Activated CD4-positive, CD25-positive, alpha-beta regulatory T cell (primary cell): ENCODE measurements around the gene THBS1.

ENCODE experiments used
- DNase-seq, 4 experiments: peaks; one replicate each; lab custom pipeline; 2025; lab: John Stamatoyannopoulos, UW

The THBS1 gene

DNA sequence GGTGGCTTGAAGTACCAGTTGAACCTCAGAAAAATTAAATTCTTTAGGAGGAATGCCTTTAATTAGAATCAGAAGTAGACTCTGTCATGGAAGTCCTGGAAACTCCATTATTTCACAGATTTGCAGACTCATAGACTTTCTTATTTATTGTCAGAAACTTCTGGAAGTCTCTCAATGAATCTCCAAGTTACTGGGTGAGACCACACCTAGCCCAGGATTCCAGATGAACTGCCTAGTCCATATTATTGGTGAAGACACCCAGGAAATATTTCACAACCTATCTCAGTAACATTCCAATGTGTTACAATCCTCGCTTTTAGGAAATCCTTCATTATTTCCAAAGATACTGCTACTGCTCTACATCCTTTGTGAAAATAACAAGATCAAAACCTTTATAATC, 6.5 kb upstream of the THBS1 start:
- no peak for DNase-seq

DNA sequence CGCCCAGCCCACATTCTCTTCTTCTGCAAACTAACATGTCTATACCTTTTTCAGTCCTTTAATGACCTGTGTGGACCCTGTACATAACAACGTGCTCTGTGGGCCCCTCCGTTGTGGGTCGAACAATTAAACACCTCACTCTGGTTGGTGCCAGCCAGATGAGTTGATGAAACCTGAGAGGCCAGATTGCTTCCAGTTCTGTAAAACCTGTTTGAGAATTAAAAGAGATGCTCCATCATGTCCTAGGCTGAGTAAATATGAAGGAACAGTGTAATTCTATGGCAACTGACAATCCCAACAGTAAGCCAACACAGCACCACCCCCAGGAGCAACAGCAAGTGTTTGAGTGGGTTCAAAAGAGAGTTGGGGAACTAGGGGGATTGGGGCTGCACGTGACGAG, 5.7 kb upstream of the THBS1 start:
- DNase-seq, result no peak

DNA sequence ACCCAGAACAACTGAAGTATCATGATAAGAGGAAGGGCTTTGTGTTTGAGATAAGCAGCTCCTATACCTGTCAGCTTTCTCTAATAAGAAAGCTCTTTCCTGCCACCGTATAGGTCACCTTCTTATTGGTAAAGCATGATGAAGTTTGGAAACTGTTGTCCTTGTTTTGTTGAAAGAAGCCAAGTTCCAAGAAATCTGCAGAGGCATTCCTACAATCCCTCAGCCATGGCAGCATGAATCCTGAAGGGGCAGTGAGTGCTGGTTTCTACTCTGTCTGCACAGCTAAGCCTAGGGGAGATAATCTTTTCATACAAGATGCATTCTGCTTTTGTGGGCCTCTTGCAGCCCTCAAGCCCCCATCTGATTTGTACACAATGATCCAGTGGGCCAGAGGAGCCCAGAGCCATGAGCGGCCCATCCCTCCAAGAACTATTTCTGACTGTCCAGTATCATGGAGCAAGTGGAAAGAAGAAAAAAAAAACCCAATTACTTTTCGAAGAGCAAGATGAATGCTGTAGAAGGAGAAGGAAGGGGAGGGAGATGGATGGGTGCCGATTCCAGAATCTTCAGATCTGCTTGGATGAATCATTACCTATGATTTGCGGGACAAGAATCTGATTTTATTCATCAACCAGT, 1.9 kb upstream of the THBS1 start:
- no peak for DNase-seq

DNA sequence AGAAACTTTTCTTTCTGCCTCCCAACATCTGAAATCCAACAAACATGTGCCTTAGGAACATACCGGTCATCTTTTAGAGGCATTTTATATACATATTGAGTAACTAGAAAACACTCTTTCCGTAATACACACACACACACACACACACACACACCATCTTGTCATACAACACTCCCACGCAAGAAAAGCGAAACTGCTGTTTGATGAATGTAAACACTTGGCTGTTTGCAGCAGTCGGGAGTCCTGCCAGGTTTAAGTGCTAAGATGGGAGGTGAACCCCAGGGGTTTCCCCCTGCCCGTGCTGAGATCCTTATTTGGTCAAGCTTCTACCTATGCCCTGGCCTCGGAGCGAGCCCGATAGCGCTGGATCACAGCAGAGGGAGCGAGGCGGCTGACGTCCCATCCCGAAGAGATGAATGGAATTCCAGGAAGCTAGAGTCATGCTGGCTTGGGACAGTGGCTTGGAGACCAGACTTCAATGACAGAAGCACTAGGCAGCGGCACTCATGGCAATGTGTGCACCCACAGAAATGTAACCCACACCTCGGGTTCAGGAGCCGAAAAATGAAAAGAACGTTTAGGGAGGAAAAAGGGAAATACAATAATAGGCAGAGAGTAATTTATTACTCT, 1.3 kb upstream of the THBS1 start:
- DNase-seq, result no peak

DNA sequence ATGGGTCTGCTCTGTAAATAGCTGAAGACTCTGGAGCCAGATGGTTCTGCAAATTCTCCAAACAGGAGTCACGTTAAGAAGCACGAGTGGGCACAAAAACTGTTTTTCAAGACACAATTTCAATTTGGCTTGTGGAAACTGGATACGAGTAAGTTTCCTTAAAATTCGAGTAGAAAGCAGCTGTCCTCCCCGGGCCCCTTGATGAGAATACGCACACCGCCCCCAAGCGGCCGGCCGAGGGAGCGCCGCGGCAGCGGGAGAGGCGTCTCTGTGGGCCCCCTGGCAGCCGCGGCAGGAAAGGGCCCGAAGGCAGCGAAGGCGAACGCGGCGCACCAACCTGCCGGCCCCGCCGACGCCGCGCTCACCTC, 778 bp upstream of the THBS1 start:
- DNase-seq, result peak; percentile 56 to 77 (median 58)

DNA sequence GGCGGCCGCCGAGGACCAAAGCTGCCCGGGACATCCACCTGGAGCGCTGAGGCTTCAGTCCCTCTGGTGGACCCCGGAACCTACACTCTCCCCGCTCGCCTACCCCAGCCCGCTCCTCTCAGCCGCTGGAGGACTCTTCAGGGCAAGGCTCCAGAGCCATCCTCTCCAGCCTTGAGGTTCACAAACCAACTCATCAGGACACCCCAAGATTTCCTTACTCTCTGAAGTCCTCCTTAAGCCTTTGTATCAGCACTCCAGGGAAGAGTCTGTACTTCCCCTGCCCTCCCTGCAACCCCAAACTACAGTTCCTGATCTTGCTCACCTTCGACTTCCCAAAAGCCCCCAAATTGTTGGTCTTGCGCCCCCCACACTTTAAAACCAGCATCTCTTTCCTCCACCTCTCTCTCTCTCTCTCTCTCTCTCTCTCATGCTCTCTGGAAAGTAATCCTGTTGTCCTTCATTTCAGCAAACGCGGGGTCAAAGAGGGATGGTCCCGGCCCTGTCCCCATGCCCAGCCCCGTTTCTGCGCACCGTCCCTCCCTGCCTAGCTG, 438 bp downstream of the THBS1 start:
- no peak for DNase-seq

DNA sequence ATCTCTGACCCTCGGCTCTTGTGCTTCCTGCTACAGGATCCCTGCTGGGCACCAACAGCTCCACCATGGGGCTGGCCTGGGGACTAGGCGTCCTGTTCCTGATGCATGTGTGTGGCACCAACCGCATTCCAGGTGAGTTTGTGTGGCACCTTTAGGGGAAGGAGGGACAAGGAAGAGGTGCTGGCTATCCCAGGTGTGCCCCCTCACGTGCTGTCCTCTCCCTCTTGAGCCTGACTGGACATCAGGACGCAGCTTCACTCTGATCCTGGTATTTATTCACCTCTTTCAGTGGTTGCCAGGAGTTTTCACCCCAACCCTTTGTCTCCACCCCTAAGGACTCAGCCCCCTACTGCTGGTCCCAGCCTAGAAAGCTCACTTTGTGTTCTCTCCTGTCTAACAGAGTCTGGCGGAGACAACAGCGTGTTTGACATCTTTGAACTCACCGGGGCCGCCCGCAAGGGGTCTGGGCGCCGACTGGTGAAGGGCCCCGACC, 960 bp downstream of the THBS1 start:
- no peak for DNase-seq

DNA sequence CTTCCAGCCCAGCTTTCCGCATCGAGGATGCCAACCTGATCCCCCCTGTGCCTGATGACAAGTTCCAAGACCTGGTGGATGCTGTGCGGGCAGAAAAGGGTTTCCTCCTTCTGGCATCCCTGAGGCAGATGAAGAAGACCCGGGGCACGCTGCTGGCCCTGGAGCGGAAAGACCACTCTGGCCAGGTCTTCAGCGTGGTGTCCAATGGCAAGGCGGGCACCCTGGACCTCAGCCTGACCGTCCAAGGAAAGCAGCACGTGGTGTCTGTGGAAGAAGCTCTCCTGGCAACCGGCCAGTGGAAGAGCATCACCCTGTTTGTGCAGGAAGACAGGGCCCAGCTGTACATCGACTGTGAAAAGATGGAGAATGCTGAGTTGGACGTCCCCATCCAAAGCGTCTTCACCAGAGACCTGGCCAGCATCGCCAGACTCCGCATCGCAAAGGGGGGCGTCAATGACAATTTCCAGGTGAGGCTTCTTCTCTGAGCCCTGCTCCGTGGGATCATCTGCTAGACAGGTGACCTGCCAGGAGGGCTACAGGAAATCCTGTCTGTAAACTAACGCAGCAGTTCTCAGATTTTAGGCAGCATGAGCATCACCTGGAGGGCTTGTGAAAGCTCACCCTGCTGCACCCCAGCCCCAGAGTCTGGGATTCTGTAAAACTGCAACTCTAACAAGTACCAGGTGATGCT, 1.6 kb downstream of the THBS1 start:
- DNase-seq, result no peak

DNA sequence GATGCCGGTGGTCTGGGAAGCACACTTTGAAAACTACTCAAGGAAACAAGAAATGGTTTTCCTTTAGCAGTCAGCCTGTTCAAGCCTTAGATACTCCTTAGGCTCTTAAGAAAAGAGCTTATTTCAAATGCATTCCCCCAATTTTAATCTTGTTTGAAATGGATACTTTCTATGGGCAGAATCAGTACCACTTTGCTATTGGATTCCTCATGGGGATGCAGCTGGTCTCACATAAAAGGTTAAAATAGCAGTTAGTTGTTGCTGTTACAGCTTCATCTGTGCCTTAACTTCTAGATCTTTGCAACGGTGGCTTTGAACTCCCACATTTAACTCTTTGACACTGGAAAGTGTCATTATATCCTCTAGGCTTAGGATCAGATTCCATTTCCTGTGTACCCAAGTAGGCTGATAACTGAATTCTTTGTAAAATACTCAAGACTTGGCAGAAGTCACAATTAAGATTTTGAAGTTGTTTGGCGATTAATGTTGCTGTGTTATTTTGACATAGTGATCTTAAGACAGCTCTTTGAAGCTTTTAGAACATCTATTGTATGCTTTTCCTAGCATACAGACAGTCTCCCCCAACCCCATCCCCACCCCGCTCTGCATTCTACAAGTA, 2.2 kb downstream of the THBS1 start:
- no peak for DNase-seq

DNA sequence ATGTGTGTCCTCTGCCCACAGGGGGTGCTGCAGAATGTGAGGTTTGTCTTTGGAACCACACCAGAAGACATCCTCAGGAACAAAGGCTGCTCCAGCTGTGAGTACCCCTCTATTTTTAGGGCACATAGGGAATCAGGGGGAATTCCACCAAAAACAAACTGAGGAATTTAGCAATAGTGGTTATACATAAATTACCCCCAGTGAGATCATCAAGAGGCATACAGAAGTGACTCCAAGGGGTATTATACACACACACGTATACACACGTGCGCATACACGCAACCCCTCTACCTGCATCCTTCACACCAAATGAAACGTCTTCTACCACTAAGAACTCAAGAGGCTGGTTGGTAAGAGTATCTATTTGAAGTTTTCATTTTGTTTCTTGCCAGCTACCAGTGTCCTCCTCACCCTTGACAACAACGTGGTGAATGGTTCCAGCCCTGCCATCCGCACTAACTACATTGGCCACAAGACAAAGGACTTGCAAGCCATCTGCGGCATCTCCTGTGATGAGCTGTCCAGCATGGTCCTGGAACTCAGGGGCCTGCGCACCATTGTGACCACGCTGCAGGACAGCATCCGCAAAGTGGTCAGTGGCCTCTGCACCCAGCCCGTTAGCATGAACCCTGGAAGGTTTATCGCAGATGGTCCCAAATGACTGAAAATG, 2.9 kb downstream of the THBS1 start:
- DNase-seq, result no peak

DNA sequence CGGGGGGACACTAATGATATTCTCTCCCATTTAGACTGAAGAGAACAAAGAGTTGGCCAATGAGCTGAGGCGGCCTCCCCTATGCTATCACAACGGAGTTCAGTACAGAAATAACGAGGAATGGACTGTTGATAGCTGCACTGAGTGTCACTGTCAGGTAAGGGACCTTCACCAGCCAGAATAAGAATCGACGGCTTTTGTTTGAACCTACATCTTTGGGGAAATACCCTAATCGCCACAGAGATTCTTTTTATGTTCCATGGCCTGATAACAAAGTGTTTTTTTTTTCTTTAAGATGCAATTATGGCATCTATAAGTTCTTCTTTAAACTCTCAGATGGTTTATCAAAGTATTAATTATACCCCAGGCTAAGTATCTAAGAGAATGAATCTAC, 3.4 kb downstream of the THBS1 start:
- no peak for DNase-seq

DNA sequence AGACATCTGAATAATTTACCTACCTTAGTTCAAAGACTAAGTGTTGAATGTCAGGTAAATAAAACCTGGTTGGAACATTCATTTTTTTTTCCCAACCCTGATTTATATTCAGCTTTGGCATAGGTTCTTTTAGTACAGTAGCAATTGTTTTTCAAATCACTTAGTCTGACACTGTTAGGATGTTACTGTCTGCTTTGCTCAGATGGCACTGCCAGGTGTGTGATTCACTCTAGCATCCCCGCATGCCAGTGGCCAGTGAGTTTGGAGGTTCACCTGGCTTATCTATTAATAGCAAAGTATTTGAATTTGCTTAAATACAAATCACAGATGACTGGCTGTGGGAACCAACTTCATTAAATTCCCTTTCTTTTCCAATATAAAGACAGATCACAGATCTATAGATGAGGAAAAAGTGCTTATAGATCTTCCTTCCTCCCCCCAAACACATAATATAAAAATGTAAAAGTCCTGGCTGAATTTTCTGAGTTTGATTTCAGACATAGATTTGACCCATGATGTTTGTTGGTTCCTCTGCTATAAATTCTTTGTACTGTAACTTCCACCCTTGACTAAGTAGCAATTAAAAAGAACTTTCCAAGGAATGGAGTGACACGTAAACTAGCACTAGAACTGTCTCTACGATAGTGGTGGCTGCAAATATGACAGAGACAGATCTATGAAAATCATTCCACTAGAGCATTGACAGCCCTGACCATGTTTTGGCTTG, 3.9 kb downstream of the THBS1 start:
- DNase-seq, result no peak

DNA sequence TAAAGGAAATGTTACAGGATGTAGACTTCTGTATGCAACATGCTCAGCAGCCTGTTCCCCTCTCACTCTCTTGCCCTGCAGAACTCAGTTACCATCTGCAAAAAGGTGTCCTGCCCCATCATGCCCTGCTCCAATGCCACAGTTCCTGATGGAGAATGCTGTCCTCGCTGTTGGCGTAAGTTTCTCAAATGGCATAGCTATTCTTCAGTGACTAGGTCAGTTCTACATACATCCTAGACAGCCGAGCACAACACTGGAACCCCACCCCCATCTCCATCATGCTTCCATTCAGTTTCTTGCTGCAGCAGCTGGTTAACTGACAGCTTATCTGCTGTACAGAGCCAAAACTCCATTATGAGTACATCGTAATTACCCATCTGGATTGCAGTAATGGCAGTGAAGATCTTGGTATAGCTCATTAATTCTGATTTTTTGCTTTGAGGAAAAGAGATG, 4.5 kb downstream of the THBS1 start:
- no peak for DNase-seq

DNA sequence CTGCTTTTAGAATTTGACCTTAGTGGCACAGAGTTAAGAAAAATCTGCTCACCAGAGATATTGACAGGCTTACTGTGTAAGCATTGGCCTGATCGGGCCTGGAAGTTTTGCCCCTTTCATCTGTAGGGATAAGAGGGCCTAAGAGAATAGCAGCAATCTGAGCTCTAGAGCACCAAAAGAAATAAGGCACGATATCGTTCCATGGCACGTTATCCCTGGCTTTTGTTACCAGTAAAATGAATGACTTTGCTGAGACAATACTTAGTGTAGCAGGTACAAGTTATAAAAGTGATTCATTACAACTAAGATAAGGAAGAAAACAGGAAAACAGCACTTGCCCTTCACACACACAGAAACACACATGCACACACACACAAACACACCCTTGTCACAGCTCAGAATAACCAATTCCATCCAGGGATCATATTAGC, 5.0 kb downstream of the THBS1 start:
- no peak for DNase-seq

DNA sequence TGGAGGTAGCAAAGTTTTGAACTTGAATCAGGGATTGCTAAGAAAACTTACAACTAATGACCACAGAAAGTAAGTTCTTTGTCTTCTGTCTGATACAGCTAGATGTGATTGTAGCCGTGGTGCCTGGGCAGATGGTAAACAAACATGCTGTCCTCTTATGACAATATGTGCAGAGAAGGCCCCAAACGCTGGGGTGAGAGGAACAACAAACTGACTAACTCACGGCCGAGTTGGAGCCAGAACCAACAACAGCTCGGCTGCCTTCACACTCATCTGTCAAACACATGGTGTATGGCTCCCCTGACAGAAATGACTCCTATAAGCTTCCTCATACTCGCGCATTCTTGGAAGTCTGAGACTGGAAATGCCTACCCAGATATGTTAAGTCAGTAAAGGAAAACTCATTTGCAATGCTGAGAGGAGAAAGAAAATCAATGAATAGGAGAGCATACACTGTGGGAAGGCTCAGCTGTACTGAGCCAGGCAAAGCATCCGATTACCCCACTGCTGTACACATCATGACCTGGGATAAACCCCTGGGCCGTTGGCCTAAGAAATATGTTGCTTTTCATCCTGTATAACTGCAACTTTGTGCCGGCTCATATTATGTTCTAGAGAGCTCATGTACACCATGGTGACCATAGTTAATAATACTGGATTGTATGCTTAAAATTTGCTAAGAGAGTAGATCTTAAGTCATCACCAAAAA, 5.7 kb downstream of the THBS1 start:
- no peak for DNase-seq

DNA sequence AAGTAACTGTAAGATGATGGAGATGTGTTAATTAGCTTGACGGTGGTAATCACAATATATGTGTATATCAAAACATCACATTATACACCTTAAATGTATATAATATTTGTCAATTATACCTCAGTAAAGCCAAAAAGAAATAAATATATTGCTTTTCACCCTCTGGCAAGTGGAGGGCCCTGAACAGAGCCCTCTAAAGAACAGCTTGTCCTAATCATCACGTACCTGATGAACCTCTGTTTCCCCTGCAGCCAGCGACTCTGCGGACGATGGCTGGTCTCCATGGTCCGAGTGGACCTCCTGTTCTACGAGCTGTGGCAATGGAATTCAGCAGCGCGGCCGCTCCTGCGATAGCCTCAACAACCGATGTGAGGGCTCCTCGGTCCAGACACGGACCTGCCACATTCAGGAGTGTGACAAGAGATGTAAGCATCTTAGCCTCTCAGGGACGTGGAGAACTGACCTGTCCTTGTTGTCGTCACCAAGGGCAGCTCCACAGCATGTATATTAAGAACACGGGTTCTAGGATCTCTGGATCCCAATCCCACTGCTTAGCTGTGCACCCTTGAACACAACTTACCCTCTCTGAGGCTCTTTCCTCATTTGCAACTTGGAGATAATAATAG, 6.3 kb downstream of the THBS1 start:
- DNase-seq, result no peak

DNA sequence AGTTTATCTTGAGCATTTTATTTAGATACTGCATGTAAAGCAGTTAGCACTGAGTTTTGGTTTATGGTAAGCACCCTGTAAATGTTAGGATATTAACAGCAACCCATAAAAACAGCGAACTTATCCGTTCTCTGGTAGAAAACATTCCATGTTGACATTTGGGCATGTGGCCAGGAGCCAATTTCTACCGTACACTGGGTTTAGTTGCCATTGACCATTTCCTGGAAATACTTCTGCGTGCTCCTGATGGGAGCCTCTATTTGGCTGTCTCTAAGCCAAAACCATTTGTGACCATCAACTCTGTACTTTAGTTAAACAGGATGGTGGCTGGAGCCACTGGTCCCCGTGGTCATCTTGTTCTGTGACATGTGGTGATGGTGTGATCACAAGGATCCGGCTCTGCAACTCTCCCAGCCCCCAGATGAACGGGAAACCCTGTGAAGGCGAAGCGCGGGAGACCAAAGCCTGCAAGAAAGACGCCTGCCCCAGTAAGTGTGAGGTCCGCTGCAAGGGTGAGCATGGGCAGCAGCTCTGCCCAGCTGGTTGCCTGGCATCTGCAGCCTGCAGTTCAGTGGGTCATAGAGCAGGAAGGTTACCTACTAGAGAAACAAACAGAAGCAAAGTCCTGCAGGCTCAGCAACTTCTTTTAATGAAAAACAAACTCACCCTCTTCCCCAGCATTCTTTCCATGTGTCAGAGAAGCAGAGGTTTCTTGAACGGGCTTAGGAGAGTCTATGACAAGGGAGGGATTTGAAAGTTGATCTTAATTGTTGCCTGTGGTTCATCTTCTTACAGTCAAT, 7.1 kb downstream of the THBS1 start:
- no peak for DNase-seq

DNA sequence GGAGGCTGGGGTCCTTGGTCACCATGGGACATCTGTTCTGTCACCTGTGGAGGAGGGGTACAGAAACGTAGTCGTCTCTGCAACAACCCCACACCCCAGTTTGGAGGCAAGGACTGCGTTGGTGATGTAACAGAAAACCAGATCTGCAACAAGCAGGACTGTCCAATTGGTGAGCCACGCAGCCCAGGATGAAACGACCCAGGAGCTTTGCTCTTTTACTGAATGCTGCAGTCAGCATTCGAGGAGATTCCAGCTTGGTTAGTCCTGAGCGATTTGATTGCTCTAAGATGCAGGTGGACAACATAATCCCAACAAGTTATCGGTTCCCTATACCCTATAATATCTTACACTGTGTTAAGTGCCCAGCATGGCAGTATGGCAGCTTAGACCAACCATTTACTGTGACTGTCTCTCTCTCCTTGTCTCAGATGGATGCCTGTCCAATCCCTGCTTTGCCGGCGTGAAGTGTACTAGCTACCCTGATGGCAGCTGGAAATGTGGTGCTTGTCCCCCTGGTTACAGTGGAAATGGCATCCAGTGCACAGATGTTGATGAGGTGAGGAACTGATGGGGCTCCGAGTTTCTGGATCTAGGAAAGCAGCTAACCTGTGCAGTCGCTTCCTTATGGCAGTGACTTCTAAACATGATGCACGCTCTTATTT, 7.8 kb downstream of the THBS1 start:
- DNase-seq, result no peak
